ENCODE results near the gene MEIS1.

The MEIS1 gene

GRCh38 chr2:66445925-66446871 is 11.3 kb downstream of the MEIS1 start:
- no peak for DNase-seq

DNA sequence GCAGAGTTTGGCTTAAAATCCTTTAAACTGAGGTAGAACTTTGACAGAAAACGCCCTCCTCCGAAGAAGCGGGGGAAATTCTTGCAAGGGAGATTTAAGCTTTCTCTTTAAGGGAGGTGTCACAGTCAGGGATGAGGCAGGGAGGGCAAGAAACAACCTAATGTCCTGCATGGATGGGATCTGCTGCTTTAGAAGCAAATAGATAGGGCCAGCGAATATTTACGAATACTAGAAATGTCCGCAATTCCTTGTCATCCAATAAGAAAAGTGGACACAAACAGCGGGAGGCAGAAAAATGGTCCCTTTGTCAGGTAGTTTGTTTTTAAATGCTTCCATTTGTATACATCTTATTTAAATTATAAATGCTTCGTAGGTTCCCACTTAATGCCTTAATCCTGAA is 12.0 kb downstream of the MEIS1 start:
- no peak for DNase-seq

DNA sequence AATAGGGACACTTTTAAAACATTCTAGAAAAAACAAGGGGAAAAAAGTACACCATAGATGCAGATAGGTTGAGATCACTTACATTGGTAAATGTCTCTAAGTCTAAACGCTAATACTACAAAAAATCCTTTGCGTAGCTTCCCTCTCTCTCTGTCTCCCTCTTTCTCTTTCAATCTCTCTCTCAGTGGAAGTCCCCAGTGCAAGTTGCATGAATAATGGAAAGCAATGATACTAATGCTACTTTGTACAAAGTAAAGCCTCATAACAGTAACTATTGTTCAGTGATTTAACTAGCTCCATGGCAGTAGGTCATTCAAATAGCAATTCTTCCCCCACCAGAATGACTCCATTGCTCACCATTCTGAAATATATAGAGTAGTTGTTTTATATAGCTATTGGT is 12.8 kb downstream of the MEIS1 start:
- DNase-seq = no peak

DNA sequence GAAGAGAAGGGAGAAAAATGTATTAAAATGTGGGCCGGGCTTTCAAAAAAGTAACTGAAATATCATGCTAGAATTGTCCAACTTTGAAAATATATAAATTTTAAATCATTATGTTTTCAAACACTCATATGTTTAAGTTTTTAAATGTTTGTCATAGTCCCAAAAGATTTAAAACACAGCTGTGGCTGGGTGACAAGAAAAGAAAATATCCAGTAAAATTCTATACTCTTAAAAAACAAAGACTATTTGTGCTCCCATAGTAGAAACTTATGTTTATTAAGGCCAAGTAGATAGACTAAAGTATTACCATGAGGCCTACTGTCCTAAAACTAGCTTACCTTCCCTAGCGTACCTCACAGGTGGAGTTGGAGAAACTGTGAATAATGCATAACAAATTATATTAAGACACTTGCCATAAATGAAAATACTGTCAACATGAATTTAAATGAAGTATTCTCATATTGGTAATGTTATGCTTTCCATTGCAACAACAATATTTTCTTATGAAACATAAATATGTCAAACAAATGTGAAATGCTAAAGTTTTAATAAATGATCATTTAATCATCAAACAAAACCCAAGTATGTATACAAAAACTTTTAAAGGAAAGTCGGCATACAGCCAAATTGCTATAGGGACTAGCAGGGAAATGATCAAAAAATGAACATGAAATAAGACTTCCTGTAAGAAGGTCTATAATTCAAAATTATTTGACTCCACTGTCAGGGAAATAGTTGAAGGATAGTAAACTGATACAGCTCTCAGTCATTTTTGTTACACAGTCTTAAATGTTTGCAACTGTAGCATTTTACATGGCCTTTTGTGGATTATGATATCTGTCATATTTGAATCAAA is 13.4 kb downstream of the MEIS1 start:
- DNase-seq = no peak

DNA sequence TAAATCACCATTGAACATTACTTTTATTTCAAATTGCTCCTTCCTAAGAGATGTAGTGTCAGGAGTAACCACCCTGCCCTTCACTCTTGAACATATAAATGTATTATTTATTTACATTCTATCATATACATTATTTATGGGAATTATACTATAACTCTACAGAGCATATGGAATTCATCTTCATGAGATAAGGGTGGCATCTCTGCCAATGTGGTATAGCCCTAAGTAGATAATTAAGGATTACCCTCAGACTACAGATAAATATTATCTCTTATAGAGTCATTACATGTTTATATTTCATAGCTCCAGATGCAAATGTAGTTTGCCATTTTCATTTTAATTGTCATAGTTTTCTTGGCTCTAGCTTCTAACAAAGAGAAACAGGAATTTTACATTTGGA is 17.3 kb downstream of the MEIS1 start:
- DNase-seq = no peak

- no peak for DNase-seq
These were observed 18.0 kb downstream of the MEIS1 start for GRCh38 chr2:66452917-66453316.

DNA sequence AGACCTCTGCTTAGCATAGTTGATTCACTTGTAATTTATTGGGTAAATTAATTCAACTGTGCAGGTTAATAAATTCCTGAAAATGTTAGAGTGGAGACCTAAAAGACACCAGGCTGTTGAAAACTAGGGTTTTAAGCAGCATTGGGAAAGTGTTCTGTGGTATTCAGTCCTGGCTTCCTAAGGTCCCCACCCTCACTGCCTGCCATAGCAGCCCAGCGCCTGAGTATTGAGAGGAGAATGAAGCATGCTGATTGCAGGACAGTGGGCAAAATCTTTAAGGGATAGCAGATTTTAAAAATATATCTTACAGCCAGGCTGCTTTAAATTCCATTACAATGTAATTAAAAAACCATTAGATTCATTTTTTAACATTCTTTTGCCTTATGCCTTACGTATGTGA is 20.6 kb downstream of the MEIS1 start:
- DNase-seq = no peak

DNA sequence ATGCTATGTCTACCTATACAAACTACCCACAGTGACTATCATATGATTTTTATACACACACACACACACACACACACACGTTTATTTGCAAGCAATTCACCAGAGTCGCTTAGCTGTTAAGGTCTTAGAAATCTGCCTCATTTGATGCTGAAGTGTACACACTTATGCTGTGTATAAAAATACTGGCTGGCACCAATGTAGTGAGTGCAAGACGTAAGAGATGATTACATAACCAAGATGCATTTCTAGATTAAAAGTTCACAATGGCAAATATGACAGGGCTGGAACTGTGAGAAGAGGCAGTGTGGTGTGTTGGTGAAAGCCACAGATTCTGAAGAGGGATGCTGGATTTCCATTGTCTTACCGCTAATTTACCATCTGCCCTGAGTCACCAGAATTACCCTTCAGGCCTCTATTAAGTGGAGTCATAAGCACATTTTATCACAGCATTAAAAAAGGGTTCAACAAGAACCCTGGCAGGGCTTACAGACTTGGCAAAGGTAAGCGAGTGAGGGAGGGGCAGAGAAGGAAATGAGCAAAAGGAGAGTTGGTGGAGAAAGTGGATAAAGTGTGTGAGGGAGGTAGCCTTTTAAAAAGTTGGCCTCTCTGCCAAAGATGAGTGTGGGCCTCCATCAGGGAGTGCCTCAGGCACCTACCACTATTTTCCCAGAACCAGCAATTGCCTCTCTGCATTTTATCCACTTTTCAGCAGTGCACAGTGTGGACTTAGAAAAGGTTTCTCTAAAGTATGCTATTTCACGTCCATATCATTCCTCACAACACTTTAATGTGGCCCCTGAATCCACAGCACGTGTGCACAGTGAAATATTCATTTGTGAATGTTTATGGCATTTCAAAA is 21.5 kb downstream of the MEIS1 start:
- no peak for DNase-seq

GRCh38 chr2:66457545-66457944 is 22.6 kb downstream of the MEIS1 start:
- no peak for DNase-seq

GRCh38 chr2:66460031-66460430 is 25.1 kb downstream of the MEIS1 start:
- DNase-seq = no peak

DNA sequence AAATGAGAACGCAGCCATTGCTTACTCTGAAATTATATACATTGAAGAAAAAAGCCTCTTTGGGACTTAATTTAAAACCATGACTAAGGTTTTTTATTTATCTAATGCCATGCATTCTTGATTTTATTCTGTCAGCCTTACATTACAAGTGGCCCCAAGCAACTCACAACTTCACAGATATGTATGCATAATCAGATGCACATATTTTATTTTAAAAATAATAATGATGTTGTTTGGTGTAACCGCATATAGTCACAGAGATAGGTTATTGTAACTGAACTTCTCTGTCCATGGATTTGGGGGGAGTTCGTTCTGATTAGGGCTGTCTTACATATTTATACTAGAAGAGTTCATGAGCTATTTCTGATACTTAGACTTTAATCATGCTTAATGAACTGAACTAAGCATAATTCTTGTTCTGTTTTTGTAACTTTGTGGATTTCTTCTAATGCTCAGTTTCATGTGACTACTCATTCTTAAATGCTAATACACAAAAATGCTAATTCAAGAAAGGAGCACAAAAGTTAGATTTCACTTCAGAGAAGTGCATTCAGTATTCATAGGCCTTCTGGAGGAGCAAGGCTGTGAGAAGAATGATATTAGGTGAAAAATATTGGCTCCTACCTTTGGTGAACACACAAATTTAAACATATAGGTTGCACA is 26.2 kb downstream of the MEIS1 start:
- no peak for DNase-seq

DNA sequence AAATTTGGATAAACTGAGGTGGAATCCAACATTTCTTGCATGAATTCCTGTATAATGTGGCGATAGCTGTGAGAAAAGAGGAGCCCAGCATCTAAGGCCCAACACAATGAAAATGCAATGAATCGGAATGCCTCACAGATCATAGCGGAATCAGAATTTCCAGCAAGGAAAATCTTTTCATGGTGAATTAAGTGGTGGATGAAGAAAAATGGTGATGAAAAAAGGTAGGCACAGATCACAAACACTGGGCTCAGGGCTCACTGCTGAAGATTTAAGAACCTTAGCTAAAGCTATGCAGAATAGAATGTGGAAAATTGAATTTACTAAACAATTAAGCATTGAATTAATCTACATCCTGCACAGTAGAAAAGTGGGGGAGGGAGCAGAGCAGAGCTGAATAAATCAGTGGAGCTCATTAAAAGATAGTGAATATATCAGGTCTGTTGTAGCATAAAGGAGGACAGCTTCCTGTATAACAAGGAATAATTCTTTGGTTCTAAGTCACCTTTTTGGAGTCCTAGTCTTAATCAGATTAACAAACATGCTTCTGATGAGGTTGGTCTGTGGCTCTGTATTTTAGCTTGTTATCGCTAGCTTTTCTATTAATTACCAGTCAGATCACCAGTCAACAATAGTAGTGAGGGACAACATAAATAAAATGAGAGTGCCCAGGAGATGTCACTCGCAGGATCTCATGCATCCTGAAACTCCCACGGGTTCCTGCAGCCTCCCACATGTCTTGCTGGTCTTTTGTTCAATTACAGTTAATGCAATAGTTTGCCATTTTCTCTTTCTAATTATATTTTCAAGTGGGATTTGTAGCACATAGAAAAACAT is 27.0 kb downstream of the MEIS1 start:
- DNase-seq = no peak

GRCh38 chr2:66462501-66462825 is 27.5 kb downstream of the MEIS1 start:
- no peak for DNase-seq

DNA sequence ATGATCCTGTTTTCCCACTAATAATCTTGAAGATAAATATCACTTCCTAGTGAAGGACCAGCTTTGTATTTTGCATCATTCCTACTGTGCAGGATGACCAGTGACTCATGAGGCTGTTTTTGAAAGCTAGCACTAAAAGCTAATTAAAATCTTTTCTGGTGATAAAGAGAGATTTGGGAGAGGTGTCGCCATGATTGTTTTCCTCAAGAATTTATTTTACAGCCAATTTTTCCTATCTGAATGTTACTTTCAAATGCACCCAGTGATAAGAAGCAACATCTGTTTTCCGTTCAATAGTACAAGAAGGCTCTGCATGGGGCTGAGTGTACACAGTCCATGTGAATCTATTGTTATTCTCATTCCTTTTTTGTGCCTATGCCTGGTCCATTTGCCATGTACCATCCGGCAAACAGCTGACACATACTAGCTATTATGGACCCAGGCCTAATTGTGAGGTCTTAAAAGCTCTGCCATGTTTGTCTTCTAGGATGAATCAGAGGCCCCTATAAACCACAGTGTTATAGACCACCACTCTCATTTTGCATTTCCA is 28.4 kb downstream of the MEIS1 start:
- no peak for DNase-seq

- no peak for DNase-seq
These were observed 30.2 kb downstream of the MEIS1 start for GRCh38 chr2:66464930-66465637.

GRCh38 chr2:66466433-66466832 is 31.5 kb downstream of the MEIS1 start:
- no peak for DNase-seq

DNA sequence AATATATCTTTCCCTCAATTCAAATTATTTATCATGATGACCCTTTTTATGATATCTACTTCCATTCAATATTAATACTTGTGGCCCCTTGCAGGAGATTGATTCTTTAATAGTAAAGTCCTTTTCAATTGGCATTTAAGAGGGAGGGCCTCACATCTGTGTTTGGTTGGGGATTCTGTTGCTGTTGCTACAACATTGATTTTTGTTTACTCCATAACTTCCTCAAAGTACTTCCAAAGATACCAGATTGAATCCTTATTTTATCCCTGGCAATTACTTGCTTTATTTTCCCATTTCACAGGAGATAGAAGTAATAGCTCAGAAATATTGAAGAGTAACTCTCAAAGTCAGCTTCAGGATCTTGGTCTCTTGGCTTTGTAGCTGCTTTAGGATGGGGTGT is 32.8 kb downstream of the MEIS1 start:
- no peak for DNase-seq

- no peak for DNase-seq
These were observed 34.4 kb downstream of the MEIS1 start for GRCh38 chr2:66469214-66469902.

GRCh38 chr2:66470199-66470598 is 35.3 kb downstream of the MEIS1 start:
- DNase-seq = no peak

All from activated naive CD4-positive, alpha-beta T cell (primary cell).